HG03135 (cell line): Measurements from ENCODE around the gene MRAS.
"Not testable (repeated sequence)": the region's sequence is repeated elsewhere in the genome, so short reads cannot be mapped to it uniquely, and the experiment has no call there.

Source experiments
- ATAC-seq: cut with Tn5 transposase; IDR thresholded peaks from one replicate; pipeline ENCODE4 v1.9.1; 2021; ENCODE audit warnings: mild to moderate bottlenecking, moderate library complexity; ENCODE audit not compliant: unreplicated experiment

The MRAS gene

GRCh38 chr3:138442433-138442832, 94.1 kb downstream of the MRAS start:
- ATAC-seq: no peak

- no peak for ATAC-seq
Measured at GRCh38 chr3:138443091-138443490, 94.7 kb downstream of the MRAS start.

- no peak for ATAC-seq
Measured at GRCh38 chr3:138443521-138444503, 95.4 kb downstream of the MRAS start.

GRCh38 chr3:138445236-138445635, 96.9 kb downstream of the MRAS start:
- no peak for ATAC-seq

GRCh38 chr3:138445654-138446053, 97.3 kb downstream of the MRAS start:
- ATAC-seq: no peak

- no peak for ATAC-seq
Measured at GRCh38 chr3:138448631-138449030, 100.3 kb downstream of the MRAS start.

GRCh38 chr3:138449490-138449889, 101.1 kb downstream of the MRAS start:
- no peak for ATAC-seq

GRCh38 chr3:138450181-138450580, 101.8 kb downstream of the MRAS start:
- ATAC-seq: no peak

GRCh38 chr3:138450704-138451424, 102.5 kb downstream of the MRAS start:
- no peak for ATAC-seq

- no peak for ATAC-seq
Measured at GRCh38 chr3:138451595-138452162, 103.3 kb downstream of the MRAS start.

- ATAC-seq: no peak
Measured at GRCh38 chr3:138452436-138452835, 104.1 kb downstream of the MRAS start.

- ATAC-seq: not testable (repeated sequence)
Measured at GRCh38 chr3:138453940-138454339, 105.6 kb downstream of the MRAS start.
